ENCODE measurements around the gene PIEZO2. TPM values are rescaled to one million over a fixed set of nuclear protein-coding genes. Genes with fewer than 3 reads are reported as not detected.

Gene PIEZO2
- total RNA-seq, 4 donors from 2014 or later, result 0.18 to 3.0 (median 0.21) TPM

DNA sequence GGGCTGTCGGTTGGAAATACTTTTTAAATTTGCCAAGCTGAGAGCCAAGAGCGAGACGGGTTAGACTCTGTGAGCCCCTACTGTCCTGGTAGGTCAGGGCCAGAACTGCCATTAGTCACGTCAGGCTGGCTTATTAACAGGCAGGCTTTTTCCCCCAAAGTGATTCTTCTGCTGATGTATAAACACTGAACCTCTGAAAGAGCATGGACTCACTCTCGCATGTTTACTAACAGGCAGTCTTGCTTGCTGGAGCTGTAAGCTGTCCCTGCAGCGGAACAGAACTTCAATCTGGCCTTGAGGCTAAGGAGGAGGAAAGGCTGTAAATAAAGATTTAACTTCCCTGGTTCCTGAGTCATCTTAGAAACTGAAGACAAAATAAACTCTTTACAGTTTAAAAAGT lies 288.4 kb downstream of the PIEZO2 start:
- H3K27ac ChIP-seq, result no peak overlapping the region

DNA sequence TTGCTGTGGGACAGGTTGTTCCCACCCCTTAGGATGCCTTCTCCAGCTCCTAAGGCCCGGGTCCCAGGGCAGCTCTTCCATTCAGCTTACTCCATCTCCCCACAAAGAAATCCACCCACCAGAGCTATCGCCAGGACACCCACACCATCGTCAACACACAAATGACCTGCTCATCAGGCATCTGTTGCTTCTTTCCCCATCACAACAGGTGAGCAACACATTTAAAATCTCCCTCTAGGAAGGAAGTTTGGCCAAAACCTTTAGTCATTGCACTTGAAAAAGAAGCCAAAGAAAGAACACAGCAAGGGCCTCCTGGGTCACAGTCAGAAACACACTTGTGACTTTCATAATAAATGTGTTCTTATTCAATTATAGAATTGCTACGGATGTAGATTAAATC lies 289.0 kb downstream of the PIEZO2 start:
- ATAC-seq (no peak), DNase-seq (no peak)
- Histone ChIP-seq H3K27me3 (no peaks in the 10 kb centered on the region), H3K4me1 (no peaks in the 10 kb centered on the region), H3K9me3 (no peaks in the 10 kb centered on the region), H3K36me3 (no peaks in the 10 kb centered on the region), H3K4me3 (no peak overlapping the region), H3K27ac (no peak overlapping the region)
- intact Hi-C loops (cut with DNase I; ENCODE audit: low total_unique reads), result no loop called here
- in situ Hi-C loops (cut with MboI; ENCODE audit: low sequenced_read_pairs in 4 of 4), result loop anchor here in 3 of 4 donors (25.0 kb wide), 4 partner anchors 177 to 702 kb away; partner anchors contain the start of gene PIEZO2 (in 1 of the 3)
- TF ChIP-seq, protein P1, sequence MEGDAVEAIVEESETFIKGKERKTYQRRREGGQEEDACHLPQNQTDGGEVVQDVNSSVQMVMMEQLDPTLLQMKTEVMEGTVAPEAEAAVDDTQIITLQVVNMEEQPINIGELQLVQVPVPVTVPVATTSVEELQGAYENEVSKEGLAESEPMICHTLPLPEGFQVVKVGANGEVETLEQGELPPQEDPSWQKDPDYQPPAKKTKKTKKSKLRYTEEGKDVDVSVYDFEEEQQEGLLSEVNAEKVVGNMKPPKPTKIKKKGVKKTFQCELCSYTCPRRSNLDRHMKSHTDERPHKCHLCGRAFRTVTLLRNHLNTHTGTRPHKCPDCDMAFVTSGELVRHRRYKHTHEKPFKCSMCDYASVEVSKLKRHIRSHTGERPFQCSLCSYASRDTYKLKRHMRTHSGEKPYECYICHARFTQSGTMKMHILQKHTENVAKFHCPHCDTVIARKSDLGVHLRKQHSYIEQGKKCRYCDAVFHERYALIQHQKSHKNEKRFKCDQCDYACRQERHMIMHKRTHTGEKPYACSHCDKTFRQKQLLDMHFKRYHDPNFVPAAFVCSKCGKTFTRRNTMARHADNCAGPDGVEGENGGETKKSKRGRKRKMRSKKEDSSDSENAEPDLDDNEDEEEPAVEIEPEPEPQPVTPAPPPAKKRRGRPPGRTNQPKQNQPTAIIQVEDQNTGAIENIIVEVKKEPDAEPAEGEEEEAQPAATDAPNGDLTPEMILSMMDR (IDR thresholded peaks at IDR 0.05 in 4 of 5, conservative IDR thresholded peaks at IDR 0.05 in 1 of 5), result no peak
- no peak for TF ChIP-seq POLR2A (IDR thresholded peaks at IDR 0.05)

More for the DNA sequence above, 288.4 kb downstream of the PIEZO2 start:
- H3K9me3 ChIP-seq, result no peaks in the 10 kb centered on the region
- DNase-seq (no peak), ATAC-seq (no peak)
- H3K36me3 ChIP-seq, result no peaks in the 10 kb centered on the region
- no peaks in the 10 kb centered on the region for H3K27me3 ChIP-seq
- H3K4me3 ChIP-seq, result no peak overlapping the region
- in situ Hi-C loops (cut with MboI; ENCODE audit: low sequenced_read_pairs in 4 of 4), result loop anchor here in 3 of 4 donors (25.0 kb wide), 4 partner anchors 176 to 701 kb away; partner anchors contain the start of gene PIEZO2 (in 1 of the 3)
- no peak for TF ChIP-seq POLR2A (IDR thresholded peaks at IDR 0.05)
- TF ChIP-seq, protein P1 (IDR thresholded peaks at IDR 0.05 in 4 of 5, conservative IDR thresholded peaks at IDR 0.05 in 1 of 5), result no peak
- intact Hi-C loops (cut with DNase I; ENCODE audit: low total_unique reads), result no loop called here
- no peaks in the 10 kb centered on the region for H3K4me1 ChIP-seq

DNA sequence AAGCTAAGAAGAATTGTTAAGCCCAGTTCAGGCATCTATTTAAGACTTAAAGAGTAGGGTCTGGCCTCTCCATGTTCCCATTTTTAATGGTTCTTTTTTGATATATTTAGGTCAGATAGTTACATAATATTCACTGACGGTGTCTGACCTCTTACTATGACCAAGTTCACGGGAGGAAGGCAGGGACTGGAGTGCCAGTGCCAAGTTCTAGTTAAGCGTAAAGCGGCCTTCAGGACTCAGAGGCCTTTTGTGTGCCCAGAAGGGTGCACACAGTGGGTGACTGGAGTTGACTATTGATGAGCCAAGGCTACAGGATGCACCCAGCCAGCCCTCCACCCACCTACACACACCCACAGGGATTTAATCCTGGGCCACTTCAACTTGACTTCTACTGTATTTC lies 290.9 kb downstream of the PIEZO2 start:
- Histone ChIP-seq H3K36me3 (no peaks in the 10 kb centered on the region), H3K4me1 (no peaks in the 10 kb centered on the region), H3K27me3 (no peaks in the 10 kb centered on the region), H3K9me3 (no peaks in the 10 kb centered on the region), H3K4me3 (no peak overlapping the region), H3K27ac (no peak overlapping the region)
- no peak for TF ChIP-seq POLR2A (IDR thresholded peaks at IDR 0.05)
- TF ChIP-seq, protein P1 (IDR thresholded peaks at IDR 0.05 in 4 of 5, conservative IDR thresholded peaks at IDR 0.05 in 1 of 5), result no peak
- intact Hi-C loops (cut with DNase I; ENCODE audit: low total_unique reads) (no loop called here), in situ Hi-C loops (cut with MboI; ENCODE audit: low sequenced_read_pairs in 4 of 4) (loop anchor here (5.0 to 25.0 kb wide), 8 partner anchors 179 to 704 kb away; partner anchors contain the start of gene PIEZO2 (in 1 of the 4))
- DNase-seq (no peak), ATAC-seq (no peak)

DNA sequence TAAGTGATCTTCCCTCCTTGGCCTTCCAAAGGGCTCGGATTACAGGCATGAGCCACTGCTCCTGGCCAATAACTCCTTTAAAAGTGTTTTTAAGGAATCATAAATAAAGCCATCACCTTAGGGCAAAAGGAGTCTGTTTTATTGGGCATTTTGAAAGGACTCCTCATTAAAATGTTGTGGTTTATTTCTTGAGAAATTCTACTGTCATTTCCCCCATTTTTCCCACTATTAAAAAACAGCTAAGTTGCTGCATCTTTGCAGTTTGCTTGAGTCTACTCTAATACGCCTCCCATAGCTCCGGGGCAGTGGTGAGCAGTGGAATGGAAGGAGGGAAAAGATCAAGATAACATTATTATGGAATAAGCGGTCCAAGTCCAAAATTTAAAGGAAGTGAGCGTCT lies 293.2 kb downstream of the PIEZO2 start:
- TF ChIP-seq, protein P1 (IDR thresholded peaks at IDR 0.05 in 4 of 5, conservative IDR thresholded peaks at IDR 0.05 in 1 of 5), result no peak
- no peak for TF ChIP-seq POLR2A (IDR thresholded peaks at IDR 0.05)
- in situ Hi-C loops (cut with MboI; ENCODE audit: low sequenced_read_pairs in 4 of 4) (loop anchor here (5.0 to 25.0 kb wide), 8 partner anchors 181 to 706 kb away; partner anchors contain the start of gene PIEZO2 (in 1 of the 4)), intact Hi-C loops (cut with DNase I; ENCODE audit: low total_unique reads) (no loop called here)
- DNase-seq, result no peak
- Histone ChIP-seq H3K9me3 (no peaks in the 10 kb centered on the region), H3K27ac (no peak overlapping the region), H3K4me3 (no peak overlapping the region), H3K27me3 (no peaks in the 10 kb centered on the region), H3K4me1 (no peaks in the 10 kb centered on the region), H3K36me3 (no peaks in the 10 kb centered on the region)
- no peak for ATAC-seq
